Hepatocyte (in vitro differentiated cells): Measurements from ENCODE around the gene ZNF775. TPM values are rescaled to one million over a fixed set of nuclear protein-coding genes. Genes with fewer than 3 reads are reported as not detected.
A peak's percentile ranks its signal among the peaks of the same experiment; 100 is the strongest.

Experiments used
- DNase-seq: peaks from one replicate; pipeline ENCODE4 v3.0.0-alpha.2; 2016; ENCODE audit warnings: low spot score
- H2AFZ ChIP-seq: fragments of 200-600 bp; sonication (generic); 2 replicates; pipeline ENCODE4 v1.6.0; 2016; ENCODE audit warnings: antibody characterized with exemption, mild to moderate bottlenecking
- H3K27ac ChIP-seq: fragments of 200-600 bp; sonication (generic); 2 replicates; pipeline ENCODE4 v1.5.1; 2016; ENCODE audit warnings: mild to moderate bottlenecking
- H3K27me3 ChIP-seq: fragments of 200-600 bp; sonication (generic); 2 replicates; pipeline ENCODE4 v1.6.1; 2016
- H3K36me3 ChIP-seq: fragments of 200-600 bp; sonication (generic); replicated peaks from 2 replicates; pipeline ENCODE4 v1.5.1; 2016; ENCODE audit warnings: low read depth; ENCODE audit not compliant: insufficient read depth
- H3K4me1 ChIP-seq: fragments of 200-600 bp; sonication (generic); 2 replicates; pipeline ENCODE4 v1.5.1; 2016; ENCODE audit warnings: mild to moderate bottlenecking, moderate library complexity; ENCODE audit not compliant: insufficient read depth
- H3K4me2 ChIP-seq: fragments of 200-600 bp; sonication (generic); 2 replicates; pipeline ENCODE4 v1.6.0; 2016
- H3K4me3 ChIP-seq: fragments of 200-600 bp; sonication (generic); 2 replicates; pipeline ENCODE4 v1.5.1; 2016; ENCODE audit warnings: mild to moderate bottlenecking
- H3K79me2 ChIP-seq: fragments of 200-600 bp; sonication (generic); 2 replicates; pipeline ENCODE4 v1.6.0; 2017; ENCODE audit warnings: mild to moderate bottlenecking
- H3K9me2 ChIP-seq: fragments of 200-600 bp; sonication (generic); replicated peaks from 2 replicates; pipeline ENCODE4 v1.6.0; 2017; ENCODE audit warnings: mild to moderate bottlenecking; ENCODE audit not compliant: insufficient read depth
- H3K9me3 ChIP-seq: fragments of 200-600 bp; sonication (generic); 2 replicates; pipeline ENCODE4 v1.5.1; 2016; ENCODE audit warnings: low read depth, mild to moderate bottlenecking
- H4K20me1 ChIP-seq: fragments of 200-600 bp; sonication (generic); 2 replicates; pipeline ENCODE4 v1.6.0; 2016; ENCODE audit warnings: mild to moderate bottlenecking; ENCODE audit not compliant: insufficient read depth, poor library complexity, severe bottlenecking
- CTCF ChIP-seq: fragments of 200-600 bp; sonication (generic); IDR thresholded peaks from 2 replicates; pipeline ENCODE4 v1.5.1; 2016; ENCODE audit warnings: antibody characterized with exemption, mild to moderate bottlenecking; ENCODE audit not compliant: poor library complexity
- EZH2 ChIP-seq: fragments of 200-600 bp; sonication (generic); IDR thresholded peaks from 2 replicates; pipeline ENCODE4 v1.6.1; 2016; ENCODE audit warnings: antibody characterized with exemption, mild to moderate bottlenecking, borderline replicate concordance
- EZH2phosphoT487 ChIP-seq: fragments of 200-600 bp; sonication (generic); IDR thresholded peaks from one replicate; pipeline ENCODE4 v1.6.1; 2018; ENCODE audit warnings: antibody characterized with exemption, mild to moderate bottlenecking, low read depth, moderate library complexity; ENCODE audit not compliant: unreplicated experiment, severe bottlenecking
- WGBS: methylation state at CpG from one replicate; pipeline ENCODE4 v1.1.6; 2016; ENCODE audit warnings: low lambda C conversion rate; ENCODE audit errors: missing lambda C conversion rate; 5-methylcytosine and 5-hydroxymethylcytosine counted together
- polyA plus RNA-seq: library from polyadenylated mRNA; unstranded; fragments of >200 nt; fragmentation: Nextera tagmentation; extraction: Ambion mirVana; gene quantifications from 2 replicates; pipeline ENCODE4 v1.2.1, GENCODE V29; 2016
- total RNA-seq: library from RNA; depleted of rRNA; stranded (reverse); fragments of >200 nt; gene quantifications from 2 replicates; pipeline ENCODE4 v1.2.3, GENCODE V29; 2014

Gene ZNF775
- total and polyA plus RNA-seq, 2 experiments from 2014 or later = 5.2 to 10.6 TPM

- TF ChIP-seq EZH2 (no peak), EZH2phosphoT487 (no peak)
- Histone ChIP-seq H2AFZ (no peak overlapping the region), H3K27ac (no peak overlapping the region), H3K79me2 (no peaks in the 10 kb centered on the region), H4K20me1 (no peaks in the 10 kb centered on the region), H3K4me2 (peak overlapping the region; percentile 89), H3K27me3 (peaks cover 22% of the 10 kb centered on the region), H3K9me3 (no peaks in the 10 kb centered on the region), H3K36me3 (no peaks in the 10 kb centered on the region), H3K4me1 (peaks cover 20% of the 10 kb centered on the region), H3K4me3 (no peak overlapping the region), H3K9me2 (no peaks in the 10 kb centered on the region)
- no peak for DNase-seq
- WGBS = 84% methylated on average over 9 of the region's 9 CpGs
Observed at GRCh38 chr7:150342121-150342408, 37.1 kb upstream of the ZNF775 start.

- TF ChIP-seq EZH2phosphoT487 = no peak
- TF ChIP-seq CTCF = no peak
- TF ChIP-seq EZH2 = no peak
- Histone ChIP-seq H4K20me1 (no peaks in the 10 kb centered on the region), H3K9me2 (no peaks in the 10 kb centered on the region), H3K4me2 (no peak overlapping the region), H3K4me3 (no peak overlapping the region), H3K79me2 (no peaks in the 10 kb centered on the region), H3K27ac (no peak overlapping the region), H3K9me3 (no peaks in the 10 kb centered on the region), H2AFZ (no peak overlapping the region), H3K36me3 (no peaks in the 10 kb centered on the region), H3K27me3 (peaks cover 22% of the 10 kb centered on the region), H3K4me1 (peaks cover 20% of the 10 kb centered on the region)
- WGBS = 73% methylated on average over 2 of the region's 2 CpGs
- no peak for DNase-seq
Observed at GRCh38 chr7:150343225-150343624, 35.9 kb upstream of the ZNF775 start.

- Histone ChIP-seq H2AFZ (no peak overlapping the region), H4K20me1 (no peaks in the 10 kb centered on the region), H3K27me3 (peaks cover 22% of the 10 kb centered on the region), H3K9me3 (no peaks in the 10 kb centered on the region), H3K36me3 (no peaks in the 10 kb centered on the region), H3K9me2 (no peaks in the 10 kb centered on the region), H3K27ac (no peak overlapping the region), H3K79me2 (no peaks in the 10 kb centered on the region), H3K4me3 (no peak overlapping the region), H3K4me2 (no peak overlapping the region), H3K4me1 (peaks cover 20% of the 10 kb centered on the region)
- TF ChIP-seq EZH2phosphoT487 = no peak
- TF ChIP-seq EZH2 = no peak
- TF ChIP-seq CTCF = no peak
- DNase-seq = no peak
Observed at GRCh38 chr7:150344299-150344698, 34.8 kb upstream of the ZNF775 start.

- 91% methylated on average over 1 of the region's 1 CpG for WGBS
- TF ChIP-seq EZH2 = no peak
- TF ChIP-seq CTCF = no peak
- Histone ChIP-seq H2AFZ (no peak overlapping the region), H3K36me3 (no peaks in the 10 kb centered on the region), H3K27me3 (peaks cover 22% of the 10 kb centered on the region), H3K4me3 (no peak overlapping the region), H3K4me2 (no peak overlapping the region), H3K9me3 (no peaks in the 10 kb centered on the region), H3K9me2 (no peaks in the 10 kb centered on the region), H4K20me1 (no peaks in the 10 kb centered on the region), H3K4me1 (peaks cover 14% of the 10 kb centered on the region), H3K27ac (no peak overlapping the region), H3K79me2 (no peaks in the 10 kb centered on the region)
- no peak for DNase-seq
Observed at GRCh38 chr7:150345012-150345411, 34.1 kb upstream of the ZNF775 start.
